Measurements from ENCODE around the gene CACNA2D3.

GRCh38 chr3:54443561-54444161, 321.3 kb downstream of the CACNA2D3 start:
- TF ChIP-seq CTCF (IDR thresholded peaks at IDR 0.05): no peak
- no peak for TF ChIP-seq EP300 (IDR thresholded peaks at IDR 0.05; ENCODE audit: low read depth)
- TF ChIP-seq POLR2A (IDR thresholded peaks at IDR 0.05): no peak

Data from transverse colon (tissue), 3 donors.